Measurements from ENCODE around the gene RUFY3.
"Not testable (repeated sequence)": the region's sequence is repeated elsewhere in the genome, so short reads cannot be mapped to it uniquely, and the experiment has no call there.

Gene RUFY3

DNA sequence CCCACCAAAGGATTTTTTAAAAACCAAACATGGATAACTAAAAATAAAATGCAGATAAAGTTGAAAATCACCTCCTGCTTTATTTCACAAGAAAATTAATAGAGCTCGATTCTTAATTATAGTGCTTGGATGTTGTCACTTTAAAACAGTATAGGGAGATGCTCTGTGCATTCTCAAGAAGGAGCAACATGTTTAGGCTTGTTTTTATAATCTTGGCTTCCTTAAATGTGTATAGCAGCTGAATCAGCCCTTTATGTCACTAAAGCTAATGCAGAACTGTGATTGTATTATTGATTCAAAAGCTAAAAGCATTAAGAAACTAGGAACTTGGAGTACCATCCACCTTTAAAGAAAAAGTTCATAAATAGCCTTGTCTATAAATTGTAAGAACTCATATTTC, 20.5 kb upstream of the RUFY3 start:
- H3K27me3 ChIP-seq (ENCODE audit: insufficient read depth, poor library complexity, severe bottlenecking): no peaks in the 10 kb centered on the region
- no peak for DNase-seq (ENCODE audit: low read depth in 1 of 2, low spot score in 1 of 2)
- no peak for TF ChIP-seq CTCF (IDR thresholded peaks at IDR 0.05; ENCODE audit: insufficient read depth, low read length)
- TF ChIP-seq POLR2AphosphoS5 (IDR thresholded peaks at IDR 0.05; ENCODE audit: low read depth): no peak
- no peak for TF ChIP-seq GABPA (IDR thresholded peaks at IDR 0.05; ENCODE audit: low read depth)
- TF ChIP-seq SPI1 (IDR thresholded peaks at IDR 0.05; ENCODE audit: borderline replicate concordance, low read depth): no peak
- TF ChIP-seq, protein P1, sequence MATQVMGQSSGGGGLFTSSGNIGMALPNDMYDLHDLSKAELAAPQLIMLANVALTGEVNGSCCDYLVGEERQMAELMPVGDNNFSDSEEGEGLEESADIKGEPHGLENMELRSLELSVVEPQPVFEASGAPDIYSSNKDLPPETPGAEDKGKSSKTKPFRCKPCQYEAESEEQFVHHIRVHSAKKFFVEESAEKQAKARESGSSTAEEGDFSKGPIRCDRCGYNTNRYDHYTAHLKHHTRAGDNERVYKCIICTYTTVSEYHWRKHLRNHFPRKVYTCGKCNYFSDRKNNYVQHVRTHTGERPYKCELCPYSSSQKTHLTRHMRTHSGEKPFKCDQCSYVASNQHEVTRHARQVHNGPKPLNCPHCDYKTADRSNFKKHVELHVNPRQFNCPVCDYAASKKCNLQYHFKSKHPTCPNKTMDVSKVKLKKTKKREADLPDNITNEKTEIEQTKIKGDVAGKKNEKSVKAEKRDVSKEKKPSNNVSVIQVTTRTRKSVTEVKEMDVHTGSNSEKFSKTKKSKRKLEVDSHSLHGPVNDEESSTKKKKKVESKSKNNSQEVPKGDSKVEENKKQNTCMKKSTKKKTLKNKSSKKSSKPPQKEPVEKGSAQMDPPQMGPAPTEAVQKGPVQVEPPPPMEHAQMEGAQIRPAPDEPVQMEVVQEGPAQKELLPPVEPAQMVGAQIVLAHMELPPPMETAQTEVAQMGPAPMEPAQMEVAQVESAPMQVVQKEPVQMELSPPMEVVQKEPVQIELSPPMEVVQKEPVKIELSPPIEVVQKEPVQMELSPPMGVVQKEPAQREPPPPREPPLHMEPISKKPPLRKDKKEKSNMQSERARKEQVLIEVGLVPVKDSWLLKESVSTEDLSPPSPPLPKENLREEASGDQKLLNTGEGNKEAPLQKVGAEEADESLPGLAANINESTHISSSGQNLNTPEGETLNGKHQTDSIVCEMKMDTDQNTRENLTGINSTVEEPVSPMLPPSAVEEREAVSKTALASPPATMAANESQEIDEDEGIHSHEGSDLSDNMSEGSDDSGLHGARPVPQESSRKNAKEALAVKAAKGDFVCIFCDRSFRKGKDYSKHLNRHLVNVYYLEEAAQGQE (IDR thresholded peaks at IDR 0.05; ENCODE audit: insufficient replicate concordance, low read depth): no peak
- no peak overlapping the region for H3K27ac ChIP-seq (replicated peaks)
- H3K4me3 ChIP-seq (replicated peaks; ENCODE audit: insufficient read depth, low read length): no peak overlapping the region

DNA sequence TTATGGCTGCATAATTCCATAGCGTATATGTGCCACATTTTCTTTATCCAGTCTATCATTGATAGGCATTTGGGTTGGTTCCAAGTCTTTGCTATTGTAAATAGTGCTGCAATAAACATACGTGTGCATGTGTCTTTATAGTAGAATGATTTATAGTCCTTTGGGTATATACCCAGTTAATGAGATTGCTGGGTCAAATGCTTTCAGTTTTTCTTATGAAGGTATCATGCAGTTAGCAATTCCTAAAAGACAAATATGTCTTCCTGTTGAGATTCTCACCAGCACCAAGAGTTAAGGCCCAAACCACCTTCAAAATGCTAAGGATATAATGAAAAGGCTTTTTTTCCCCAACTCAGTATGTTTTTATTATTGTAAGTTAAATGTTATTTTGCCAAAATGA, 19.2 kb upstream of the RUFY3 start:
- H3K27me3 ChIP-seq (ENCODE audit: insufficient read depth, poor library complexity, severe bottlenecking); DNase-seq (ENCODE audit: low read depth in 1 of 2, low spot score in 1 of 2); H3K4me3 ChIP-seq (replicated peaks; ENCODE audit: insufficient read depth, low read length); H3K27ac ChIP-seq (replicated peaks): not testable (repeated sequence)

DNA sequence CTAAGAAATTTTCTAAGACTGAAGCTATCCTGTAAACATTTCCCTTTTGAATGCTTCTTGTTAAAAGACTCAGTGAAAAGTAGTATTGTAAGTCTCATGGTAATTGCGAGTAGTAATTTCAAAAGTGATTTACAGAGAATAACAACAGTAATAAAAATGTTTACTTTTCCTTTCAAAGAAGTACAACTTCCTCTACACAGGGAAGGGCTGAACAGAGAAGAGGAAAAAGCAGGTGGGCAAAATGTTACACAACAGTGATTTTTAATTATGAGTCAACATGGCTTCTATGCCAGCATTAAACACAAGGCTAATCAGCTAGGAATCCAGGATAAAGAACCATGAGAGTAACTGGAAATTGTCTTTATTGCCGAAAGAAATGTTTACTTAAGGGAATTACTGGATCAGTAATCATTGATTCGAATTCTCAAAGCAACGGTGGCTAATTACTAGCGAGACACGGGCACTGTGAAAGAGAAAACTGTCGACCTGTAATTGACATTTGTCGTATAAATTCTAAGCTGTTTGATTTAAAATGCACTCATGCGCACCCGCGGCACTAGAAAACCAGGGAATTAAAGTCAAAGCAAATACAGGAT, 18.0 kb upstream of the RUFY3 start:
- no peak for TF ChIP-seq GABPA (IDR thresholded peaks at IDR 0.05; ENCODE audit: low read depth)
- TF ChIP-seq, protein P1 (IDR thresholded peaks at IDR 0.05; ENCODE audit: insufficient replicate concordance, low read depth): no peak
- no peak for TF ChIP-seq SPI1 (IDR thresholded peaks at IDR 0.05; ENCODE audit: borderline replicate concordance, low read depth)
- no peak for TF ChIP-seq POLR2AphosphoS5 (IDR thresholded peaks at IDR 0.05; ENCODE audit: low read depth)
- TF ChIP-seq CTCF (IDR thresholded peaks at IDR 0.05; ENCODE audit: insufficient read depth, low read length): no peak
- DNase-seq (ENCODE audit: low read depth in 1 of 2, low spot score in 1 of 2): no peak
- Histone ChIP-seq H3K27me3 (ENCODE audit: insufficient read depth, poor library complexity, severe bottlenecking) (no peaks in the 10 kb centered on the region), H3K4me3 (replicated peaks; ENCODE audit: insufficient read depth, low read length) (no peak overlapping the region), H3K27ac (replicated peaks) (no peak overlapping the region)

DNA sequence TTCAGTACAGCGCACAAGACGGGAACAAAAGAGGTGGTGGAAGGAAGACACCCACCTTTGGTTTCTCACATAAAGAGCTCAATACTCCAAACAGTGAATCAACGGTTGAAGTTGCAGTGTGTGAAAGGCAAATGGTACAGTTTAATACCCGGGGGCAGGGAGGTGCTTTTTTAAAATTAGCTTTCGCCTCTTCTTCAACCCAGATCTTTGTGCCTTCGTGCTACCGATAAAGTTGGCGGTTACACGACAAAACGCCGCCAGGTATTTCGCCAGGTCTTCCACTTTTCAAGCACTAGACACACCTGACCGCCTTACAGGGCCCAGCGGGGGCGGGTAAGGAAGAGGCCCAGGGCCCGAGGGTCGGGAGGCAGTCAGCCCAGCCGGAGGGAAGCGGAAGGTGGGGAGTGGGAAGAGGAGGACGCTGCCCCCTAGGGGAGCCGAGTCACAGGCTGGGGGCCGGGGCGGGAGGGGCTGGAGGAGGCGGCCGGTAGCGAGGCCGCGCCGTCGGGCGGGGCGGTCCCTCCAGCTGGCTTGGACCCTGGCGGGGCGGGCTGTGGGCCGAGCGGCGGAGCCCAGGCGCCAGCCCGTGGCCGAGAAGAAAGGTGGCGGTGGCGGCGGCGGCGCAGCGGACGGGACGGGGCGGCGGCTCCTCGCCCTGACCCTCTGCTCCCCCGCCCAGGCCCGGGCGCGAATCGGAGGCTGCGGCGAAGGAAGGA, 17.4 kb upstream of the RUFY3 start:
- peak in 1 of 2 experiments; percentile 42 for DNase-seq (ENCODE audit: low read depth in 1 of 2, low spot score in 1 of 2)
- Histone ChIP-seq H3K27ac (replicated peaks) (no peak overlapping the region), H3K27me3 (ENCODE audit: insufficient read depth, poor library complexity, severe bottlenecking) (no peaks in the 10 kb centered on the region), H3K4me3 (replicated peaks; ENCODE audit: insufficient read depth, low read length) (peak overlapping the region; percentile 74)
- TF ChIP-seq GABPA (IDR thresholded peaks at IDR 0.05; ENCODE audit: low read depth) (no peak), POLR2AphosphoS5 (IDR thresholded peaks at IDR 0.05; ENCODE audit: low read depth) (no peak), CTCF (IDR thresholded peaks at IDR 0.05; ENCODE audit: insufficient read depth, low read length) (no peak), SPI1 (IDR thresholded peaks at IDR 0.05; ENCODE audit: borderline replicate concordance, low read depth) (no peak)
- TF ChIP-seq, protein P1 (IDR thresholded peaks at IDR 0.05; ENCODE audit: insufficient replicate concordance, low read depth): no peak
